ENCODE data around the gene NALCN. TPM values are rescaled to one million over a fixed set of nuclear protein-coding genes. Genes with fewer than 3 reads are reported as not detected.

Gene NALCN
- total RNA-seq, 1 experiment from 2014 or later: 0.26 TPM

DNA sequence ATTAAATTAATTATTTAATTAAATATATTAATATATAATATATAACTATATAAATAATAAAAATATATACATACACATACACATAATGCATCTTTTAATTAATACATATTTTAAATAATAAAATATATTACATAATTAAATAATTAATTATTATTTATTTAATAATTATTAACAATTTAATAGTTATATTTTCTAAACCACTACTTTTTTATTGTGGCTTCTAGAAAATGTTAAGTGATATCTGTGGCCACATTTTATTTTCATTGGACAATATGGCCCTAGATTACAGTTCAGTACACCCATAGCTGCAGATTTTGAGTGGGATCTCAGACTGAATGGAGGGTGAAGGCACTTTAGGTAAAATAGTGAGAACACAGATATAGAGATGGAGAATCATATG, 335.7 kb downstream of the NALCN start:
- Histone ChIP-seq H3K4me1 (no peaks in the 10 kb centered on the region), H3K36me3 (no peaks in the 10 kb centered on the region), H3K27ac (no peak overlapping the region), H3K27me3 (no peaks in the 10 kb centered on the region), H3K4me3 (no peak overlapping the region), H3K9me3 (replicated peaks) (no peaks in the 10 kb centered on the region)
- DNase-seq: no peak

DNA sequence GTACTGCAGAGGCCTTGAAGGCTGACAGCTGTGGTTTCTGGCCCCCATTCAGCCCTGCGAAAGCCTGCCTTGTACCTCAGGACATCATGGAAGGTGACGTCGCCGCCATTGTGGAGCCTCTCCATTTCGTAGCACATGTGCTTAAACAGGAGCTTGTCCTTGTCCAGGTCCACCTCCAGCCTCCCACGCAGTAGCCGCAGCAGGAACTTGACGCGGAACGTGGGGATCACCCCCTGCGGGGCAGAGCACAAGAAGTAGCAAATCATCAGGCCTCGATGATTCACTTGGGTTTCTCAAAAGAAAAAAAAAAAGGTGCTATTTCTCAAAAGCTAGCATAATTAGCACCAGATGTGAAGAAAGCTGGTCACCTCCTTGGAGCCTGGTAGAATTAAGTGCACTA, 351.0 kb downstream of the NALCN start:
- H3K4me3 ChIP-seq: no peak overlapping the region
- no peaks in the 10 kb centered on the region for H3K36me3 ChIP-seq
- H3K4me1 ChIP-seq: no peaks in the 10 kb centered on the region
- DNase-seq: peak; percentile 17 to 36
- H3K9me3 ChIP-seq (replicated peaks): no peaks in the 10 kb centered on the region
- H3K27ac ChIP-seq: no peak overlapping the region
- H3K27me3 ChIP-seq: no peaks in the 10 kb centered on the region

DNA sequence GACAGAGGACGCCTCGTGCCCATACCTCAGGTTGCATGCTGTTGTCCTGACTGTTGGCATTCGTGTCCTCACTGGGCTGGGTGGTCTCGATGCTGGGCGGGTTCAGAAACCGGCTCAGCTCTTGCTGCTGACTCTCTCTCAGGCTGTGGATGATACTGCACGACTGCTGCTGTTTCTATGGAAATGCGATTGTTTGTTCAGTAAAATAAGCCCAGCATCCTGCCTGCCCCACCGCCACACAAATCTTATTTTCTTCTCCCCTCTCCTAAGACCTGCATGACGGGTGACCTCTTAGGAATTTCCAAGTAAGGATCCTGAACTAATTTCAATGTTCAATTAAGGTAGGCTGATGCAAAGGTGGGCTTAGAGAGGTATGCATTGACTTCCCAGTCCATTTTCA, 356.5 kb downstream of the NALCN start:
- no peaks in the 10 kb centered on the region for H3K4me1 ChIP-seq
- H3K27me3 ChIP-seq: no peaks in the 10 kb centered on the region
- no peaks in the 10 kb centered on the region for H3K9me3 ChIP-seq (replicated peaks)
- H3K27ac ChIP-seq: no peak overlapping the region
- no peaks in the 10 kb centered on the region for H3K36me3 ChIP-seq
- H3K4me3 ChIP-seq: no peak overlapping the region
- DNase-seq: no peak

DNA sequence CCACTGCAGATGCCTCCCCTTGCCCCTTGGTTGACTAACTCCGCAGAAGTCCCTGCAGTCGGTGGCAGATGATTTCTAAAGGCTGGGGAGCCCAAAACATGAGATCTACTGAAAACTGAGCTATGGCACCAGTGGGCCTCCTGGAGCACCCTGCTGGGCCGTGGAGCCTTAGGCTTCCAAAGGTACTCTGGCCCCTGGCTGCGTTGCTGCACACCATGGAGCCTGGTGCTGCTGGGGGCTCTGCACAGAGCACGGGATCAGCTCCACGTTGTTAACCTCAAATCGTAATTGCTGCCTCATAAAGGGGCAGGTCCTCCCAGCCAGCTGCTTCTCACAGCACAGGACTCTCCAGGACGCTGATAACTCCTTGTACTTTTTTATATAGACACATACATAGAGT, 357.5 kb downstream of the NALCN start:
- H3K27ac ChIP-seq: no peak overlapping the region
- no peaks in the 10 kb centered on the region for H3K27me3 ChIP-seq
- no peaks in the 10 kb centered on the region for H3K36me3 ChIP-seq
- no peaks in the 10 kb centered on the region for H3K9me3 ChIP-seq (replicated peaks)
- no peak overlapping the region for H3K4me3 ChIP-seq
- H3K4me1 ChIP-seq: no peaks in the 10 kb centered on the region
- no peak for DNase-seq

DNA sequence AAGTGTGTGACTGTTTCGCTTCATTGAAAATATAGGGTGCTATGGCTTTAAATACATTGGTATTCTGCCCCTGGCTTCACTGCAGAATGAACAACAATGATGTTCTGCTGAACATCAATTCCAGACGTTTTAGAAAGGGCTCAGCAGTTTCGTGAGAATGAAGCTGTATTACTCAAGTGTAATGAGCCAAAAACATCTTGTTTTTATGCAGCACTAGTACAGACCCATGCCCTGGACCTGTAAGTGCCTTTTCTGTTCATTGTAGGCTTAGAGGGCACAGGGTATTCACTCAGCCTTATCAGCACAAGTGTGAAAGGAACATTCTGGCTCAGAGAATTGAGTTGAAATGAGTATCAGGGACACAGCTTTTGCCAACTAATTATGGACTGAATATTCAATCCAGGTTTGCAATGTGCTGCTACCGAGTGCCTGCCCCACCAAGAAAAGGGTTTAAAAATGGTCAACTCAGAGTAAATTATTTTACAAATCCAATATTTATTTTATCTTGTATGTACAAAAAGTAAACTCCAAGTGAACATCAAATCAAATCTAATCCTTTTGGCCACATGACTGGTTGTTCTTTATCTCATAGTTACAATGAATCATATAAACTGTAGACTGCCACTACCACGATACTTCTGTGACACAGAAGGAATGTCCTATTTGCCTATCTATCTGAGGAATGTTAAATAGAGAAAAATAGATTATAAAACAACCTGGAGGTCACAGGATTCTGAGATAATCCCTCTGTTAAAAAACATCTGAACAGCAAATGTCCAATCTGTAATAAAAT, 362.8 kb downstream of the NALCN start:
- Histone ChIP-seq H3K27me3 (no peaks in the 10 kb centered on the region), H3K4me1 (no peaks in the 10 kb centered on the region), H3K4me3 (no peak overlapping the region), H3K27ac (no peak overlapping the region), H3K9me3 (replicated peaks) (no peaks in the 10 kb centered on the region), H3K36me3 (no peaks in the 10 kb centered on the region)
- no peak for DNase-seq

DNA sequence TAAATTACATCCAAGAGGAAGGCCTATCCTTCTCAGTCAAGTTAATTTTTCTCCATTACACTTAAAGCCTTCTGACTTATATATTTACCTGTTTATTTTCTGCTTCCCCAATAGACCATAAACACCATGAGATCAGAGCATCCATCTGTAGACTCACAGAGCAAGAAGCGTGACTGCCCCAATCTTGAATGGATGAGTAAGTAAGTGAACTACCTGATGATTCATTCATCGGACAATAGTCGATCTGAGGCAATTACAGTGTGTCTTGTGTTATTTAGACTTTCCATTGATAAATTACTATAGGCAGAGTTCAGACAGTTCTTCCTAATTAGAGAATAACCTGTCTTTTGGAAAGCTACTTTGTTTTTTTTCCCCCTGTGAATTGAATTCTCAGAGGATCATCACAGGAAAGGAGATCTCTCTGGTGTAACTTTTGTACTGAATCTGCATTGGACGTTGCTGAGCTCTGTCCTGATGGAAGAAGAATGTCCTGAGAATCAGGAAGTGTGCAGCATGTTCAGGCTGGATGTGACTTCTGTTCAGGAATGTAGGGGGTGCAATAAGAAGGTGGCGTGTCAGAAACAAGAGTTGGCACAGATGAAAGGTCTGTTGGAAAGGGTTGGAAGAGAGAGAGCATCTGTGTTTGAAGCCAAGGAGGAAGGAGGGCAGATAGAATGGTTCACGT, 367.0 kb downstream of the NALCN start:
- no peak for DNase-seq

DNA sequence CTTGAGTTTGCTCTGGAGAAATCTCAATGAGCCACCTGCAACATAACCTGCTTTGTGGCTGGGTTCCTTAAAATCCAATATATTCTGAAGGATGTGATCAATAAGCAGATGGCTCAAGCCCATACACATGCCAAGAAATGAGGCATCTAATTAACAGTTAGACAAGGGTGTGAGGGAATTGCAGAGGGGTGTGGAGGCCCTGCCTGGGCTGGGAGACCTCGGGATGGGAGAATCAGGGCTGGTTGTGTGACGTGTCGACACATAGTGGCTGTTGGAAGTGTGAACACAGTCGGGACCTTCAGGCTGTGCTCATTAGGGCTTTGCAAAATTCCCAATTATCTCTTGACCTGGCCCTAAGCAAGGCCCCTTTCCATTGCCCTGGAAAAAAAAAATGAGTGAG, 379.8 kb downstream of the NALCN start:
- Histone ChIP-seq H3K4me3 (no peak overlapping the region), H3K4me1 (no peaks in the 10 kb centered on the region), H3K27me3 (no peaks in the 10 kb centered on the region), H3K36me3 (no peaks in the 10 kb centered on the region), H3K9me3 (replicated peaks) (no peaks in the 10 kb centered on the region), H3K27ac (no peak overlapping the region)
- DNase-seq: no peak

More for the DNA sequence above, 367.0 kb downstream of the NALCN start:
- Histone ChIP-seq H3K4me3 (no peak overlapping the region), H3K27ac (no peak overlapping the region), H3K27me3 (no peaks in the 10 kb centered on the region), H3K4me1 (no peaks in the 10 kb centered on the region), H3K9me3 (replicated peaks) (no peaks in the 10 kb centered on the region), H3K36me3 (no peaks in the 10 kb centered on the region)

DNA sequence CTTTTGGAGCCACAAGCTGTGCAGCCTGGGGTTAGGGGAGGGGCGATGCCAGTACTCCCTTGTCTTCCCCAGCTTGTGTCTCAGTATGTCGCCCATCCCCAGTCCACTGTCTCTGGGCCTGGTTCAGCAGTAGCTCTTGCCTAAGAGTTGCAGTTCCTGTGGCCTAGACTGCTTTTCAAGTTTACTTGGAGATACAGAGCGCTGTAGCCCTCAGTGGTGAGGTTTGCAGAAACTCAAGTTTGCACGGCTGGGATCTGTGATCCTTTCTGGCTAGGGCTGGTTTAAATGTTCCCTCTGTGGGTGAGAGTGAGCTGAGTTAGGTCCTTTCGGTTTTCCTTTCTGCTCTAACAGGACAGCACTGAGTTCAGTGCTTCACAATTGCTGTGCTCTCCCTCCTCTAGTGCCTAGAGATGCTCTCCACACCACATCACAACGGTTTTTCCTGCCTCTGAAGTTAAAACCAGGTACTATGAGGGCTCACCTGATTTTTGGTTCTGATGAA, 381.1 kb downstream of the NALCN start:
- H3K27ac ChIP-seq: no peak overlapping the region
- no peaks in the 10 kb centered on the region for H3K4me1 ChIP-seq
- H3K9me3 ChIP-seq (replicated peaks): no peaks in the 10 kb centered on the region
- H3K4me3 ChIP-seq: no peak overlapping the region
- DNase-seq: no peak
- H3K36me3 ChIP-seq: no peaks in the 10 kb centered on the region
- H3K27me3 ChIP-seq: no peaks in the 10 kb centered on the region

DNA sequence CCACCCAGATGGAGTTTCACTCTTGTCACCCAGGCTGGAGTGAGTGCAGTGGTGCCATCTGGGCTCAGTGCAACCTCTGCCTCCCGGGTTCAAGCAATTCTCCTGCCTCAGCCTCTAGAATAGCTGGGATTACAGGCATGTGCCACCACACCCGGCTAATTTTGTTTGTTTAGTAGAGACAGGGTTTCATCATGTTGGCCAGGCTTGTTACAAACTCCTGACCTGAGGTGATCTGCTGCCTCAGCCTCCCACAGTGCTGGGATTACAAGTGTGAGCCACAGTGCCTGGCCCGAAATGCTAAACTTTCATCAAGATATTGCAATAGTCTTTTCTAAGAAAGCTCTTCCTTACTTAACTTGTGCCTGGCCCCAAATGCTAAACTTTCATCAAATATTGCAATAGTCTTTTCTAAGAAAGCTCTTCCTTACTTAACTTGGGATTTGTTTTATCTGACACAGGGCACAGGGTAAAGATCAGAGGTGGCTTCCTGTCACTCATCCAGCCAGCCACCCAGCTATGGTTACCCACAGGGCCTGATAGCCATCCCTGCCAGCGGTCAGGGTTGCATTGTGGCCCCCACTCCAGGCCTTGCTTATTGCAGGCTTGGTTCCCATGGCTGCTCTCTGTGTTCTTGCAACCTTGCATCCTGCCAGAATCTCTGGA, 389.4 kb downstream of the NALCN start:
- Histone ChIP-seq H3K27ac (no peak overlapping the region), H3K4me1 (peaks cover 9% of the 10 kb centered on the region; the same call in 1 of the 2 replicates), H3K4me3 (no peak overlapping the region), H3K36me3 (no peaks in the 10 kb centered on the region), H3K9me3 (replicated peaks) (no peaks in the 10 kb centered on the region), H3K27me3 (no peaks in the 10 kb centered on the region)
- peak in 1 of 2 experiments; percentile 4 for DNase-seq

DNA sequence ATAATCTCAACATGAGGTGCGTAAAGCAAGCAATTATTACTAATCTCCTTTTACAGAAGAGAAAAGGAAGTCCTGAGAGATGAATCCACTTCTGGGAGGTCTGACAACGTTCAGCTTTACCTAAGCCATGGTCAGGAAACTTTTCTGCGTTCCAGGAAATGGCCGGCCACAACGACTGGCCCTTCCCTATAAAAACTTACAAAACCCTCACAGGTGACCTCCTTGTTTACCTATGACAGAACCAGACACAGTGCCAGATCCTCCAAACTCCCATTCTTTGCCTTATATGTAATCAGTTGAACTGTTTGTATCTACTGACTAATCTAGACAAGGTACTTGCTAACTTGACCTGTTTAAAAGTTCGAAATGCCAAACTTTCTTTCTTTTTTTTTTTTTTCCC, 390.0 kb downstream of the NALCN start:
- no peak overlapping the region for H3K27ac ChIP-seq
- H3K27me3 ChIP-seq: no peaks in the 10 kb centered on the region
- H3K4me1 ChIP-seq: peaks cover 9% of the 10 kb centered on the region; the same call in 1 of the 2 replicates
- H3K36me3 ChIP-seq: no peaks in the 10 kb centered on the region
- H3K9me3 ChIP-seq (replicated peaks): no peaks in the 10 kb centered on the region
- H3K4me3 ChIP-seq: no peak overlapping the region
- DNase-seq: no peak

DNA sequence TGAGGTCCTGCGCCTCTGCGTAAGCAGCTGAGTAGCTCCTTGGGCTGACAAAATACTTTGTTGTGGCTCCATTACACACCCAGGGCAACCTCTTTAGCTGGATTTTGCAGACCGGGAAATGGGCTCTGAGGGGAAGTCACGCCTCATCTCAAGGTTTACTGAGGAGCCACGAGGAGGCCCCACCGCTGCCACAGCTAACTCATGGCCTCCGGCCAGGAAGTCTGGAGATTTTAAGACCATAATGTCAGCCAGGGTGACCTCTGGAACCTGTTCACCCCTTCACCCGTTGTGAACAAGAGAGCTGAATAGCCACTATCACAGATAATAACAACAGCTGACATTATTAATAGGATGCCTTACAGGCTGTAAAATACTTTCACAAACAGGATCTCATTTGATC, 390.4 kb downstream of the NALCN start:
- DNase-seq: peak; percentile 42 to 57
- H3K36me3 ChIP-seq: no peaks in the 10 kb centered on the region
- no peak overlapping the region for H3K4me3 ChIP-seq
- H3K27me3 ChIP-seq: no peaks in the 10 kb centered on the region
- H3K9me3 ChIP-seq (replicated peaks): no peaks in the 10 kb centered on the region
- H3K4me1 ChIP-seq: peaks cover 9% of the 10 kb centered on the region; the same call in 1 of the 2 replicates
- no peak overlapping the region for H3K27ac ChIP-seq

DNA sequence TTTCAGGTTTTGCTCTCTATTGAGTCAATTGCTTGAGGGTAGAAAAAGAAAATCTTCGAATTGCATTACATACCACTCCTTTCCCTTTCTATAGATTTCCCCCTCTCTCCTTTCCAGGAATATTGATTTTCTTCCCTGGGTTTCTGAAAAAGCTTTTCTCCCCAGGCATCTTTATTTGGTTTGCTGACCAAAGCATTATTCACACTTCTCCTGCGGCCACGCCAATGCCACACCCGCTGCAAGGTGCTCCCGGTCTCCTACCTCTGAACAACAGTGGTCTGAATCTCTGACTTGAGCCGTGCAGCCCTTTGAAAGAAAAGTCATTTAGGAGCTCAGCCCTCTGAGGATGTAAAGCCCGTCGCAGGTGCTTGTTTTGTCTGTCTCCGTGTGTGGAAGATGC, 390.8 kb downstream of the NALCN start:
- no peaks in the 10 kb centered on the region for H3K9me3 ChIP-seq (replicated peaks)
- peaks cover 9% of the 10 kb centered on the region; the same call in 1 of the 2 replicates for H3K4me1 ChIP-seq
- H3K27me3 ChIP-seq: no peaks in the 10 kb centered on the region
- no peak overlapping the region for H3K27ac ChIP-seq
- H3K36me3 ChIP-seq: no peaks in the 10 kb centered on the region
- DNase-seq: no peak
- no peak overlapping the region for H3K4me3 ChIP-seq

DNA sequence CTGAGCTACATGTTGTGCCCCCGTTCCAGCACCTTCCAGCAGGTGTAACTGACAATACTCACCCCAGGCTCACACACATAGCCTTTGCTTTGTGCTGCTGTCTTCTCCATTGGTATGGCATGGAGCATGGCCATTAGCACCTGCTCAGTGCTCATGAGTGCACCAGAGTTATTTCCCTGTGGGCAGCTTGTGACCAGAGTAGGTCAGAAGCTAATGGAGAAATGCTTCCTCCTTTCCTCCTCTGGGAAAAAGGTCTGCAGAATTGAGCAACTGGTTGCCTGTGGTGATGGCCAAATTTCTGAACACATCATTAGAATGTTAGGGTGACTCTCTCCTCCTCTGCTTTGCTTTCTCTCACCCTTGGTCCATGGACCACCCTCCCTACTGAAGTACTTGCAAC, 397.2 kb downstream of the NALCN start:
- H3K4me3 ChIP-seq: no peak overlapping the region
- no peak for DNase-seq
- no peaks in the 10 kb centered on the region for H3K9me3 ChIP-seq (replicated peaks)
- H3K36me3 ChIP-seq: no peaks in the 10 kb centered on the region
- no peaks in the 10 kb centered on the region for H3K27me3 ChIP-seq
- H3K27ac ChIP-seq: no peak overlapping the region
- H3K4me1 ChIP-seq: no peaks in the 10 kb centered on the region

DNA sequence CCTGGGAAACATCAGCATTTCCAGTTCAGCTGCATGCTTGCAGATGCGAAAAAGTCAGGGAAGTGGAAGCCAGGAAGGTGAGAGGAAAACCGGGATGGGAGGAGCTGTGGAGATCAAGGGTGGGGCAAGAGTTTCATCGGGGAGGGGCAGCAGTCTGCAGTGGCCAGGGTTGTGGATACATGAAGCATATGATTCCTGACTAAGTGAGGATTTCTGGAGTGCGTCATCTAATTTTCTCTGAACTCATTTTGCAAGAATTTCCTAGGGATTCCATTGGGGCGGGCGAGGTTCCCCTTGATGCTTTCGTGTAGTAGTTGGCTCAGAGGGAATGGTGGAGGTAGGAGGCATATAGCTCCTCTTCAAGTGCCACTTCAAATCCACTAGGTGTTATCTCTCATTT, 397.6 kb downstream of the NALCN start:
- Histone ChIP-seq H3K4me1 (no peaks in the 10 kb centered on the region), H3K27ac (no peak overlapping the region), H3K36me3 (no peaks in the 10 kb centered on the region), H3K9me3 (replicated peaks) (no peaks in the 10 kb centered on the region), H3K4me3 (no peak overlapping the region), H3K27me3 (no peaks in the 10 kb centered on the region)
- no peak for DNase-seq

Measured in SJCRH30 (cell line).